Activated naive CD4-positive, alpha-beta T cell (primary cell): ENCODE data around the gene VWA3A.
"Not testable (repeated sequence)": the region's sequence is repeated elsewhere in the genome, so short reads cannot be mapped to it uniquely, and the experiment has no call there.

Experiments
- DNase-seq, 4 experiments: peaks; one replicate each; lab custom pipeline; 2025; lab: John Stamatoyannopoulos, UW

The VWA3A gene

GRCh38 chr16:22183335-22183734 lies 91.0 kb downstream of the VWA3A start:
- DNase-seq, result no peak

- DNase-seq, result no peak
Observed at GRCh38 chr16:22183901-22184614, 91.7 kb downstream of the VWA3A start.

- no peak for DNase-seq
Observed at GRCh38 chr16:22184615-22184968, 92.3 kb downstream of the VWA3A start.

GRCh38 chr16:22186517-22186916 lies 94.2 kb downstream of the VWA3A start:
- no peak for DNase-seq

- DNase-seq, result no peak
Observed at GRCh38 chr16:22188267-22188594, 95.9 kb downstream of the VWA3A start.

GRCh38 chr16:22188595-22189442 lies 96.5 kb downstream of the VWA3A start:
- peak in 2 of 4 experiments; percentile 24 to 33 for DNase-seq

- DNase-seq, result peak in 2 of 4 experiments; percentile 43 to 56
Observed at GRCh38 chr16:22189473-22190080, 97.2 kb downstream of the VWA3A start.

GRCh38 chr16:22190081-22190775 lies 97.9 kb downstream of the VWA3A start:
- DNase-seq, result peak; percentile 80 to 98 (median 94)

GRCh38 chr16:22190776-22191531 lies 98.6 kb downstream of the VWA3A start:
- peak; percentile 98 to 99 (median 99) for DNase-seq

- no peak for DNase-seq
Observed at GRCh38 chr16:22191532-22192260, 99.4 kb downstream of the VWA3A start.

GRCh38 chr16:22192261-22193062 lies 100.1 kb downstream of the VWA3A start:
- DNase-seq, result peak; percentile 10 to 55 (median 32)

- no peak for DNase-seq
Observed at GRCh38 chr16:22193063-22193411, 100.7 kb downstream of the VWA3A start.

- no peak for DNase-seq
Observed at GRCh38 chr16:22194707-22195444, 102.5 kb downstream of the VWA3A start.

- DNase-seq, result no peak
Observed at GRCh38 chr16:22195445-22195694, 103.0 kb downstream of the VWA3A start.

GRCh38 chr16:22195695-22196558 lies 103.6 kb downstream of the VWA3A start:
- peak; percentile 80 to 97 (median 90) for DNase-seq

GRCh38 chr16:22196559-22197168 lies 104.3 kb downstream of the VWA3A start:
- DNase-seq, result not testable (repeated sequence)

- DNase-seq, result no peak
Observed at GRCh38 chr16:22198547-22199293, 106.4 kb downstream of the VWA3A start.

- DNase-seq, result no peak
Observed at GRCh38 chr16:22202261-22202637, 109.9 kb downstream of the VWA3A start.
